ENCODE measurements around the gene DAPK1.

GRCh38 chr9:87580941-87581438, 83.3 kb downstream of the DAPK1 start:
- TF ChIP-seq ZBTB7A (IDR thresholded peaks at IDR 0.05; ENCODE audit: low read depth) = no peak
- no peak for TF ChIP-seq EP300 (IDR thresholded peaks at IDR 0.05; ENCODE audit: borderline replicate concordance)
- TF ChIP-seq TCF12 (IDR thresholded peaks at IDR 0.05; ENCODE audit: low read depth) = no peak
- no peak for TF ChIP-seq CEBPB (IDR thresholded peaks at IDR 0.05)
- TF ChIP-seq RAD21 (IDR thresholded peaks at IDR 0.05; ENCODE audit: low read depth) = no peak

Measured in Ishikawa (cell line).